A549 (cell line): Measurements from ENCODE around the gene FSTL4.

Experiments
- CBX8 ChIP-seq: fragments of 200-600 bp; sonication (generic); IDR thresholded peaks from 2 replicates; pipeline ENCODE4 v1.6.1; 2016
- CEBPB ChIP-seq, 2 experiments: fragments of >200 bp in 1 of 2; sonication (Bioruptor Twin) in 1 of 2; formaldehyde crosslinking in 1 of 2; IDR thresholded peaks; 2 replicates each; pipeline ENCODE4 v1.6.1; 2012 to 2016
- CHD4 ChIP-seq: fragments of 200-600 bp; sonication (generic); IDR thresholded peaks from 2 replicates; pipeline ENCODE4 v1.6.1; 2016; ENCODE audit warnings: antibody characterized with exemption, mild to moderate bottlenecking, borderline replicate concordance
- EP300 ChIP-seq, 2 experiments: fragments of >200 bp; sonication (Bioruptor Twin); formaldehyde crosslinking; IDR thresholded peaks; 2 replicates in 1 of 2; 3 replicates in 1 of 2; pipeline ENCODE4 v1.6.1; 2016 to 2017
- ESRRA ChIP-seq: fragments of 150-350 bp; IDR thresholded peaks from 2 replicates; pipeline ENCODE4 v1.6.1; 2014; ENCODE audit warnings: mild to moderate bottlenecking, low read length, borderline replicate concordance
- HDAC2 ChIP-seq: fragments of 200-600 bp; sonication (generic); IDR thresholded peaks from 2 replicates; pipeline ENCODE4 v1.6.1; 2016
- POLR2A ChIP-seq: IDR thresholded peaks from 2 replicates; pipeline ENCODE4 v1.6.1; 2012; ENCODE audit warnings: mild to moderate bottlenecking, low read length
- POLR2AphosphoS2 ChIP-seq: conservative IDR thresholded peaks from 2 replicates; pipeline ENCODE4 v1.6.1; 2012; ENCODE audit warnings: low read length, improper control_type of control experiment, inconsistent platforms
- RAD21 ChIP-seq, 2 experiments: fragments of >200 bp in 1 of 2; sonication (Bioruptor Twin) in 1 of 2; formaldehyde crosslinking in 1 of 2; IDR thresholded peaks in 1 of 2; conservative IDR thresholded peaks in 1 of 2; 2 replicates in 1 of 2; 3 replicates in 1 of 2; pipeline ENCODE4 v1.6.1; 2012 to 2018; ENCODE audit warnings: inconsistent platforms in 1 of 2
- RCOR1 ChIP-seq: fragments of 150-350 bp; IDR thresholded peaks from 2 replicates; pipeline ENCODE4 v1.6.1; 2014; ENCODE audit warnings: antibody characterized with exemption, low read length, low read depth
- TF ChIP-seq, protein P1 (sequence below): fragments of >200 bp; sonication (Bioruptor Twin); formaldehyde crosslinking; IDR thresholded peaks from 3 replicates; pipeline ENCODE4 v1.5.1; 2016
- TF ChIP-seq, protein P2 (sequence below): fragments of 450-650 bp; IDR thresholded peaks from 2 replicates; pipeline ENCODE4 v1.6.1; 2014; ENCODE audit warnings: antibody characterized with exemption

DNA sequence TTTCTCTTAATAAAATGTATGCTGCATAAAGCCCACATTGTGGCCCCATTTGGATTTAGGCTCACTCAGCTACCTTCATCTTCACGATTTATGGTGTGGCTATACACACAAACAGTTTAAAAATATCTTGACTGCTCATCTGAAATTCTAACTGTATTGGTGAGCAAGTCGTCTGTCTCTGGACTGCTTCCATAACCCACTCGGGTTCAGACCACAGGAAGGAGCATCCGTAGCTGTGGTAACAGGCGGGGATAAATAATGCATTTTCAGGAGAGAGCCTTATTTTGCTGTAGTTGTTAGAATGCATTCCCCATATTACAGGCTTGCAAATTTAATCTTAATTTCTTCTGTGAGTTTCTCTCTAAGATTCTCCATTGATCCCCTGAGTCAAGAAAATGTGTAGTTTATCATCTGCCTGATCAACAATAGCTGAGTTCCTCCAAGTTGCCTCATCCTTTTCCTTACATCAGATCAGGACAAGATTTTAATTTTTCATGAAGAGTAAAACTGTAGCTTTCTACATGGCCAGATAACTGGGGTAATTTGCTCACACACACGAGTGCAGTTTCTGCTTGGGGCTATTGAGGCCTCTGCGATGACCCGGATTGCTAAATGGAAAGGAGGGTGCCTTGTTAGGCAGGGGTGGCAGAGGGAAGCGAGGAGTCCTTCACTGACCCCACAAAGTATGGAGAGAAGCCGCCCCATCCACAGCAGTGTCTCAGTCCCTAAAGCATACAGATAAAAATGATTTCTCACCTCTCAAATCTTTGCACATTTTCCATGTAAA, 133.9 kb downstream of the FSTL4 start:
- TF ChIP-seq, protein P1, sequence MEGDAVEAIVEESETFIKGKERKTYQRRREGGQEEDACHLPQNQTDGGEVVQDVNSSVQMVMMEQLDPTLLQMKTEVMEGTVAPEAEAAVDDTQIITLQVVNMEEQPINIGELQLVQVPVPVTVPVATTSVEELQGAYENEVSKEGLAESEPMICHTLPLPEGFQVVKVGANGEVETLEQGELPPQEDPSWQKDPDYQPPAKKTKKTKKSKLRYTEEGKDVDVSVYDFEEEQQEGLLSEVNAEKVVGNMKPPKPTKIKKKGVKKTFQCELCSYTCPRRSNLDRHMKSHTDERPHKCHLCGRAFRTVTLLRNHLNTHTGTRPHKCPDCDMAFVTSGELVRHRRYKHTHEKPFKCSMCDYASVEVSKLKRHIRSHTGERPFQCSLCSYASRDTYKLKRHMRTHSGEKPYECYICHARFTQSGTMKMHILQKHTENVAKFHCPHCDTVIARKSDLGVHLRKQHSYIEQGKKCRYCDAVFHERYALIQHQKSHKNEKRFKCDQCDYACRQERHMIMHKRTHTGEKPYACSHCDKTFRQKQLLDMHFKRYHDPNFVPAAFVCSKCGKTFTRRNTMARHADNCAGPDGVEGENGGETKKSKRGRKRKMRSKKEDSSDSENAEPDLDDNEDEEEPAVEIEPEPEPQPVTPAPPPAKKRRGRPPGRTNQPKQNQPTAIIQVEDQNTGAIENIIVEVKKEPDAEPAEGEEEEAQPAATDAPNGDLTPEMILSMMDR: no peak
- TF ChIP-seq HDAC2 (no peak), POLR2AphosphoS2 (no peak), RCOR1 (no peak), POLR2A (no peak), EP300 (IDR thresholded peaks at IDR 0.05) (no peak), ESRRA (no peak), CEBPB (IDR thresholded peaks at IDR 0.05) (no peak), RAD21 (conservative IDR thresholded peaks at IDR 0.05 in 1 of 2, IDR thresholded peaks at IDR 0.05 in 1 of 2) (no peak), CHD4 (no peak), CBX8 (no peak)
- TF ChIP-seq, protein P2, sequence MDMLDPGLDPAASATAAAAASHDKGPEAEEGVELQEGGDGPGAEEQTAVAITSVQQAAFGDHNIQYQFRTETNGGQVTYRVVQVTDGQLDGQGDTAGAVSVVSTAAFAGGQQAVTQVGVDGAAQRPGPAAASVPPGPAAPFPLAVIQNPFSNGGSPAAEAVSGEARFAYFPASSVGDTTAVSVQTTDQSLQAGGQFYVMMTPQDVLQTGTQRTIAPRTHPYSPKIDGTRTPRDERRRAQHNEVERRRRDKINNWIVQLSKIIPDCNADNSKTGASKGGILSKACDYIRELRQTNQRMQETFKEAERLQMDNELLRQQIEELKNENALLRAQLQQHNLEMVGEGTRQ: no peak
